ENCODE results near the gene FZD8. TPM values are rescaled to one million over a fixed set of nuclear protein-coding genes. Genes with fewer than 3 reads are reported as not detected.

Gene FZD8
- total RNA-seq, 2 donors from 2014 or later, result 4.7 to 12.9 TPM

GRCh38 chr10:35667971-35668370 is 25.9 kb upstream of the FZD8 start:
- 87 to 94% methylated on average over 9 of the region's 9 CpGs for WGBS, 2 donors
- DNase-seq (no peak), ATAC-seq (no peak)
- Histone ChIP-seq H3K27ac (no peak overlapping the region), H3K36me3 (replicated peaks in 1 of 2; ENCODE audit: insufficient read depth in 1 of 2, low read depth in 2 of 2) (no peaks in the 10 kb centered on the region), H3K4me1 (no peaks in the 10 kb centered on the region), H3K4me3 (no peak overlapping the region), H3K27me3 (no peaks in the 10 kb centered on the region), H3K9me3 (no peaks in the 10 kb centered on the region)
- TF ChIP-seq POLR2A (IDR thresholded peaks at IDR 0.05) (no peak), CTCF (IDR thresholded peaks at IDR 0.05) (no peak)
- intact Hi-C loops (cut with DNase I), result no loop called here

- H3K9me3 ChIP-seq, result no peaks in the 10 kb centered on the region
- DNase-seq (no peak), ATAC-seq (no peak)
- H3K4me1 ChIP-seq, result no peaks in the 10 kb centered on the region
- no peak for TF ChIP-seq POLR2A (IDR thresholded peaks at IDR 0.05)
- no peak for TF ChIP-seq CTCF (IDR thresholded peaks at IDR 0.05)
- no peak overlapping the region for H3K4me3 ChIP-seq
- 77 to 80% methylated on average over 4 of the region's 4 CpGs for WGBS, 2 donors
- H3K27me3 ChIP-seq, result no peaks in the 10 kb centered on the region
- H3K27ac ChIP-seq, result no peak overlapping the region
- intact Hi-C loops (cut with DNase I), result no loop called here
- no peaks in the 10 kb centered on the region for H3K36me3 ChIP-seq (replicated peaks in 1 of 2; ENCODE audit: insufficient read depth in 1 of 2, low read depth in 2 of 2)
Observed at GRCh38 chr10:35667270-35667889, 25.3 kb upstream of the FZD8 start.

- H3K27ac ChIP-seq, result no peak overlapping the region
- intact Hi-C loops (cut with DNase I), result no loop called here
- DNase-seq, result no peak
- TF ChIP-seq POLR2A (IDR thresholded peaks at IDR 0.05) (no peak), CTCF (IDR thresholded peaks at IDR 0.05) (no peak)
- no peaks in the 10 kb centered on the region for H3K4me1 ChIP-seq
- no peak overlapping the region for H3K4me3 ChIP-seq
- no peak for ATAC-seq
- H3K27me3 ChIP-seq, result no peaks in the 10 kb centered on the region
- H3K36me3 ChIP-seq (replicated peaks in 1 of 2; ENCODE audit: insufficient read depth in 1 of 2, low read depth in 2 of 2), result no peaks in the 10 kb centered on the region
- no peaks in the 10 kb centered on the region for H3K9me3 ChIP-seq
- 70 to 80% methylated on average over 2 of the region's 2 CpGs for WGBS, 2 donors
Observed at GRCh38 chr10:35661236-35661635, 19.1 kb upstream of the FZD8 start.

- no peaks in the 10 kb centered on the region for H3K36me3 ChIP-seq (replicated peaks in 1 of 2; ENCODE audit: insufficient read depth in 1 of 2, low read depth in 2 of 2)
- H3K9me3 ChIP-seq, result no peaks in the 10 kb centered on the region
- no peak overlapping the region for H3K4me3 ChIP-seq
- no peak for TF ChIP-seq POLR2A (IDR thresholded peaks at IDR 0.05)
- TF ChIP-seq CTCF (IDR thresholded peaks at IDR 0.05), result no peak
- no peak overlapping the region for H3K27ac ChIP-seq
- DNase-seq (no peak), ATAC-seq (no peak)
- WGBS, 2 donors, result 100% methylated on average over 1 of the region's 1 CpG
- intact Hi-C loops (cut with DNase I), result no loop called here
- H3K27me3 ChIP-seq, result no peaks in the 10 kb centered on the region
- no peaks in the 10 kb centered on the region for H3K4me1 ChIP-seq
Observed at GRCh38 chr10:35659456-35659855, 17.4 kb upstream of the FZD8 start.

GRCh38 chr10:35657621-35658020 is 15.5 kb upstream of the FZD8 start:
- H3K4me3 ChIP-seq, result no peak overlapping the region

More at GRCh38 chr10:35657621-35658020, 15.5 kb upstream of the FZD8 start:
- DNase-seq (no peak), ATAC-seq (no peak)
- no peaks in the 10 kb centered on the region for H3K27me3 ChIP-seq
- no peaks in the 10 kb centered on the region for H3K36me3 ChIP-seq (replicated peaks in 1 of 2; ENCODE audit: insufficient read depth in 1 of 2, low read depth in 2 of 2)
- H3K27ac ChIP-seq, result no peak overlapping the region
- 63 to 68% methylated on average over 5 of the region's 5 CpGs for WGBS, 2 donors
- no peaks in the 10 kb centered on the region for H3K9me3 ChIP-seq
- TF ChIP-seq POLR2A (IDR thresholded peaks at IDR 0.05), result no peak
- no peak for TF ChIP-seq CTCF (IDR thresholded peaks at IDR 0.05)
- H3K4me1 ChIP-seq, result no peaks in the 10 kb centered on the region
- intact Hi-C loops (cut with DNase I), result no loop called here

Data from body of pancreas (tissue), 4 donors.